ENCODE results near the gene EDC4. TPM values are rescaled to one million over a fixed set of nuclear protein-coding genes. Genes with fewer than 3 reads are reported as not detected.

Gene EDC4
- total RNA-seq, 1 experiment from 2014 or later, result 76.1 TPM

GRCh38 chr16:67878232-67878631 is 5.4 kb downstream of the EDC4 start:
- Histone ChIP-seq H3K27ac (no peak overlapping the region), H3K9me3 (replicated peaks) (no peaks in the 10 kb centered on the region), H3K4me3 (no peak overlapping the region), H3K36me3 (peaks cover 88% of the 10 kb centered on the region), H3K27me3 (replicated peaks) (no peaks in the 10 kb centered on the region), H3K4me1 (replicated peaks) (peaks cover 14% of the 10 kb centered on the region)
- no peak for DNase-seq (ENCODE audit: low read depth in 1 of 2, low spot score in 2 of 2)

GRCh38 chr16:67878846-67879245 is 6.0 kb downstream of the EDC4 start:
- DNase-seq (ENCODE audit: low read depth in 1 of 2, low spot score in 2 of 2), result no peak
- H3K36me3 ChIP-seq, result peaks cover 91% of the 10 kb centered on the region
- peaks cover 8% of the 10 kb centered on the region for H3K4me1 ChIP-seq (replicated peaks)
- no peak overlapping the region for H3K27ac ChIP-seq
- H3K27me3 ChIP-seq (replicated peaks), result no peaks in the 10 kb centered on the region
- H3K4me3 ChIP-seq, result no peak overlapping the region
- H3K9me3 ChIP-seq (replicated peaks), result no peaks in the 10 kb centered on the region

- peaks cover 97% of the 10 kb centered on the region for H3K36me3 ChIP-seq
- peaks cover 2% of the 10 kb centered on the region for H3K4me1 ChIP-seq (replicated peaks)
Observed at GRCh38 chr16:67879462-67879861, 6.6 kb downstream of the EDC4 start.

GRCh38 chr16:67879936-67880335 is 7.1 kb downstream of the EDC4 start:
- DNase-seq (ENCODE audit: low read depth in 1 of 2, low spot score in 2 of 2), result no peak
- no peak overlapping the region for H3K4me3 ChIP-seq
- no peaks in the 10 kb centered on the region for H3K27me3 ChIP-seq (replicated peaks)
- peaks cover 100% of the 10 kb centered on the region for H3K36me3 ChIP-seq
- H3K9me3 ChIP-seq (replicated peaks), result no peaks in the 10 kb centered on the region
- H3K27ac ChIP-seq, result no peak overlapping the region
- H3K4me1 ChIP-seq (replicated peaks), result no peaks in the 10 kb centered on the region

More at GRCh38 chr16:67879462-67879861, 6.6 kb downstream of the EDC4 start:
- no peak for DNase-seq (ENCODE audit: low read depth in 1 of 2, low spot score in 2 of 2)
- H3K27ac ChIP-seq, result no peak overlapping the region
- H3K4me3 ChIP-seq, result no peak overlapping the region
- H3K27me3 ChIP-seq (replicated peaks), result no peaks in the 10 kb centered on the region
- H3K9me3 ChIP-seq (replicated peaks), result no peaks in the 10 kb centered on the region

GRCh38 chr16:67880584-67880983 is 7.7 kb downstream of the EDC4 start:
- DNase-seq (ENCODE audit: low read depth in 1 of 2, low spot score in 2 of 2), result no peak
- Histone ChIP-seq H3K4me1 (replicated peaks) (no peaks in the 10 kb centered on the region), H3K27me3 (replicated peaks) (no peaks in the 10 kb centered on the region), H3K36me3 (peaks cover 99% of the 10 kb centered on the region), H3K27ac (no peak overlapping the region), H3K9me3 (replicated peaks) (no peaks in the 10 kb centered on the region), H3K4me3 (no peak overlapping the region)

- Histone ChIP-seq H3K9me3 (replicated peaks) (no peaks in the 10 kb centered on the region), H3K36me3 (peaks cover 94% of the 10 kb centered on the region), H3K4me1 (replicated peaks) (no peaks in the 10 kb centered on the region), H3K27me3 (replicated peaks) (no peaks in the 10 kb centered on the region), H3K27ac (no peak overlapping the region), H3K4me3 (no peak overlapping the region)
- no peak for DNase-seq (ENCODE audit: low read depth in 1 of 2, low spot score in 2 of 2)
Observed at GRCh38 chr16:67881621-67882161, 8.8 kb downstream of the EDC4 start.

- DNase-seq (ENCODE audit: low read depth in 1 of 2, low spot score in 2 of 2), result no peak
Observed at GRCh38 chr16:67882374-67883145, 9.7 kb downstream of the EDC4 start.

GRCh38 chr16:67883146-67883871 is 10.5 kb downstream of the EDC4 start:
- Histone ChIP-seq H3K4me1 (replicated peaks) (no peaks in the 10 kb centered on the region), H3K9me3 (replicated peaks) (no peaks in the 10 kb centered on the region), H3K4me3 (no peak overlapping the region), H3K27ac (no peak overlapping the region), H3K27me3 (replicated peaks) (no peaks in the 10 kb centered on the region), H3K36me3 (peaks cover 78% of the 10 kb centered on the region)
- DNase-seq (ENCODE audit: low read depth in 1 of 2, low spot score in 2 of 2), result no peak

More at GRCh38 chr16:67882374-67883145, 9.7 kb downstream of the EDC4 start:
- H3K4me1 ChIP-seq (replicated peaks), result no peaks in the 10 kb centered on the region
- H3K9me3 ChIP-seq (replicated peaks), result no peaks in the 10 kb centered on the region
- H3K36me3 ChIP-seq, result peaks cover 86% of the 10 kb centered on the region
- H3K4me3 ChIP-seq, result no peak overlapping the region
- no peaks in the 10 kb centered on the region for H3K27me3 ChIP-seq (replicated peaks)
- H3K27ac ChIP-seq, result no peak overlapping the region

GRCh38 chr16:67883872-67884261 is 11.0 kb downstream of the EDC4 start:
- Histone ChIP-seq H3K4me3 (no peak overlapping the region), H3K4me1 (replicated peaks) (no peaks in the 10 kb centered on the region), H3K36me3 (peaks cover 73% of the 10 kb centered on the region), H3K27ac (no peak overlapping the region), H3K27me3 (replicated peaks) (no peaks in the 10 kb centered on the region), H3K9me3 (replicated peaks) (no peaks in the 10 kb centered on the region)
- peak; percentile 37 to 63 for DNase-seq (ENCODE audit: low read depth in 1 of 2, low spot score in 2 of 2)

- H3K4me3 ChIP-seq, result no peak within 1 kb of the TSS
- DNase-seq (ENCODE audit: low read depth in 1 of 2, low spot score in 2 of 2), result no peak
- H3K27me3 ChIP-seq (replicated peaks), result no peaks in the 10 kb centered on the region
- H3K27ac ChIP-seq, result no peak within 1 kb of the TSS
- H3K9me3 ChIP-seq (replicated peaks), result no peaks in the 10 kb centered on the region
- peaks cover 64% of the 10 kb centered on the region for H3K36me3 ChIP-seq
- H3K4me1 ChIP-seq (replicated peaks), result no peaks in the 10 kb centered on the region
Observed at GRCh38 chr16:67884684-67885083, 11.8 kb downstream of the EDC4 start, which contains the start of gene NRN1L. TSS of gene NRN1L (plus strand) at chr16:67884885. CDS start at chr16:67884904, 19 bp downstream.

GRCh38 chr16:67885545-67885944 is 12.7 kb downstream of the EDC4 start:
- H3K9me3 ChIP-seq (replicated peaks), result no peaks in the 10 kb centered on the region
- no peaks in the 10 kb centered on the region for H3K4me1 ChIP-seq (replicated peaks)
- no peaks in the 10 kb centered on the region for H3K27me3 ChIP-seq (replicated peaks)
- no peak overlapping the region for H3K4me3 ChIP-seq
- no peak for DNase-seq (ENCODE audit: low read depth in 1 of 2, low spot score in 2 of 2)
- no peak overlapping the region for H3K27ac ChIP-seq
- H3K36me3 ChIP-seq, result peaks cover 56% of the 10 kb centered on the region

- no peaks in the 10 kb centered on the region for H3K27me3 ChIP-seq (replicated peaks)
- H3K36me3 ChIP-seq, result peaks cover 52% of the 10 kb centered on the region
- H3K27ac ChIP-seq, result no peak overlapping the region
- H3K9me3 ChIP-seq (replicated peaks), result no peaks in the 10 kb centered on the region
- DNase-seq (ENCODE audit: low read depth in 1 of 2, low spot score in 2 of 2), result no peak
- no peaks in the 10 kb centered on the region for H3K4me1 ChIP-seq (replicated peaks)
- no peak overlapping the region for H3K4me3 ChIP-seq
Observed at GRCh38 chr16:67885976-67886375, 13.1 kb downstream of the EDC4 start.

GRCh38 chr16:67886387-67886786 is 13.5 kb downstream of the EDC4 start:
- no peak overlapping the region for H3K4me3 ChIP-seq
- DNase-seq (ENCODE audit: low read depth in 1 of 2, low spot score in 2 of 2), result no peak
- H3K27me3 ChIP-seq (replicated peaks), result no peaks in the 10 kb centered on the region
- no peak overlapping the region for H3K27ac ChIP-seq
- H3K36me3 ChIP-seq, result peaks cover 47% of the 10 kb centered on the region
- H3K4me1 ChIP-seq (replicated peaks), result no peaks in the 10 kb centered on the region
- no peaks in the 10 kb centered on the region for H3K9me3 ChIP-seq (replicated peaks)

GRCh38 chr16:67888331-67888730 is 15.5 kb downstream of the EDC4 start:
- Histone ChIP-seq H3K9me3 (replicated peaks) (peaks cover 2% of the 10 kb centered on the region; the same call in 1 of the 2 replicates), H3K4me3 (no peak overlapping the region), H3K27me3 (replicated peaks) (no peaks in the 10 kb centered on the region), H3K36me3 (peaks cover 31% of the 10 kb centered on the region), H3K4me1 (replicated peaks) (peaks cover 7% of the 10 kb centered on the region), H3K27ac (no peak overlapping the region)
- no peak for DNase-seq (ENCODE audit: low read depth in 1 of 2, low spot score in 2 of 2)

Measured in SJSA1 (cell line).